GM23338 (cell line): ENCODE data around the gene ARHGEF28. TPM values are rescaled to one million over a fixed set of nuclear protein-coding genes. Genes with fewer than 3 reads are reported as not detected.

Source experiments
- ATAC-seq: fragments of 200-7000 bp; cut with Tn5 transposase; 3 replicates; pipeline ENCODE4 v1.9.1; 2020
- DNase-seq: peaks from one replicate; pipeline ENCODE4 v3.0.0-alpha.2; 2015; ENCODE audit warnings: low spot score
- H2AFZ ChIP-seq: fragments of 200-600 bp; sonication (generic); 2 replicates; pipeline ENCODE4 v1.8.0; 2016; ENCODE audit warnings: antibody characterized with exemption, mild to moderate bottlenecking, moderate library complexity
- H3F3A ChIP-seq: fragments of 200-600 bp; sonication (generic); replicated peaks from 2 replicates; pipeline ENCODE4 v1.8.0; 2017; ENCODE audit warnings: antibody characterized with exemption, mixed run types, low read depth
- H3K27ac ChIP-seq: fragments of 200-600 bp; sonication (generic); 2 replicates; pipeline ENCODE4 v1.6.1; 2016; ENCODE audit warnings: low read depth
- H3K27me3 ChIP-seq: fragments of 200-600 bp; sonication (generic); 2 replicates; pipeline ENCODE4 v1.8.0; 2016; ENCODE audit warnings: mild to moderate bottlenecking, mixed run types, moderate library complexity; ENCODE audit not compliant: insufficient read depth
- H3K36me3 ChIP-seq: fragments of 200-600 bp; sonication (generic); 2 replicates; pipeline ENCODE4 v1.8.0; 2016; ENCODE audit warnings: mild to moderate bottlenecking; ENCODE audit not compliant: insufficient read depth
- H3K4me1 ChIP-seq: fragments of 200-600 bp; sonication (generic); 2 replicates; pipeline ENCODE4 v1.8.0; 2016; ENCODE audit warnings: mild to moderate bottlenecking, moderate library complexity; ENCODE audit not compliant: insufficient read depth
- H3K4me2 ChIP-seq: fragments of 200-600 bp; sonication (generic); 2 replicates; pipeline ENCODE4 v1.7.1; 2017; ENCODE audit warnings: mixed run types
- H3K4me3 ChIP-seq: fragments of 200-600 bp; sonication (generic); 2 replicates; pipeline ENCODE4 v1.6.1; 2016; ENCODE audit warnings: mixed run types
- H3K79me2 ChIP-seq: fragments of 200-600 bp; sonication (generic); replicated peaks from 2 replicates; pipeline ENCODE4 v1.8.0; 2017; ENCODE audit warnings: mild to moderate bottlenecking; ENCODE audit not compliant: insufficient read depth
- H3K9me2 ChIP-seq: fragments of 200-600 bp; sonication (generic); 2 replicates; pipeline ENCODE4 v1.8.0; 2017; ENCODE audit not compliant: insufficient read depth
- H4K20me1 ChIP-seq: fragments of 200-600 bp; sonication (generic); replicated peaks from 2 replicates; pipeline ENCODE4 v1.8.0; 2017; ENCODE audit warnings: mild to moderate bottlenecking; ENCODE audit not compliant: insufficient read depth
- H3K27ac Mint-ChIP-seq: 2 replicates; pipeline ENCODE4 v1.8.0; 2020; ENCODE audit warnings: inconsistent platforms, mild to moderate bottlenecking, moderate library complexity, mixed read lengths
- H3K27me3 Mint-ChIP-seq: 3 replicates; pipeline ENCODE4 v1.8.0; 2022; ENCODE audit warnings: low read depth, mild to moderate bottlenecking, moderate library complexity, mixed read lengths, inconsistent platforms; ENCODE audit not compliant: insufficient read depth, poor library complexity
- H3K36me3 Mint-ChIP-seq: 3 replicates; pipeline ENCODE4 v1.8.0; 2021; ENCODE audit warnings: low read depth, mild to moderate bottlenecking, inconsistent platforms, moderate library complexity, mixed read lengths
- H3K4me1 Mint-ChIP-seq: 3 replicates; pipeline ENCODE4 v1.8.0; 2020; ENCODE audit warnings: mild to moderate bottlenecking, inconsistent platforms, mixed read lengths
- H3K4me3 Mint-ChIP-seq: 3 replicates; pipeline ENCODE4 v1.8.0; 2021; ENCODE audit warnings: moderate library complexity, mild to moderate bottlenecking, inconsistent platforms, mixed read lengths
- H3K9me3 Mint-ChIP-seq: 3 replicates; pipeline ENCODE4 v1.8.0; 2020; ENCODE audit warnings: moderate library complexity, mild to moderate bottlenecking, inconsistent platforms, mixed read lengths
- CREB1 ChIP-seq: fragments of 250-450 bp; sonication (Bioruptor Pico); IDR thresholded peaks from 2 replicates; pipeline ENCODE4 v1.5.0; 2020; ENCODE audit warnings: low read depth, mild to moderate bottlenecking, moderate library complexity
- ETS1 ChIP-seq: IDR thresholded peaks from 2 replicates; pipeline ENCODE4 v1.6.1; 2016; ENCODE audit warnings: antibody characterized with exemption
- EZH2 ChIP-seq: fragments of 200-600 bp; sonication (generic); IDR thresholded peaks from one replicate; pipeline ENCODE4 v1.8.0; 2017; ENCODE audit warnings: antibody characterized with exemption, mild to moderate bottlenecking, low read depth; ENCODE audit not compliant: unreplicated experiment
- EZH2phosphoT487 ChIP-seq: fragments of 200-600 bp; sonication (generic); IDR thresholded peaks from one replicate; pipeline ENCODE4 v1.8.1; 2018; ENCODE audit warnings: antibody characterized with exemption; ENCODE audit not compliant: unreplicated experiment
- POLR2AphosphoS5 ChIP-seq: IDR thresholded peaks from 2 replicates; pipeline ENCODE4 v1.6.1; 2016; ENCODE audit warnings: antibody characterized with exemption, low read depth
- REST ChIP-seq: IDR thresholded peaks from one replicate; pipeline ENCODE4 v1.6.1; 2018; ENCODE audit warnings: antibody characterized with exemption; ENCODE audit not compliant: unreplicated experiment
- STAT1 ChIP-seq: IDR thresholded peaks from one replicate; pipeline ENCODE4 v1.6.1; 2016; ENCODE audit warnings: antibody characterized with exemption; ENCODE audit not compliant: unreplicated experiment
- ZNF114 ChIP-seq: fragments of 250-450 bp; sonication (Bioruptor Pico); IDR thresholded peaks from 2 replicates; pipeline ENCODE4 v1.5.0; 2020; ENCODE audit warnings: mild to moderate bottlenecking, moderate library complexity
- ZNF331 ChIP-seq: fragments of 250-450 bp; sonication (Bioruptor Pico); IDR thresholded peaks from 2 replicates; pipeline ENCODE4 v1.5.0; 2020; ENCODE audit warnings: low read depth, mild to moderate bottlenecking, moderate library complexity
- polyA plus RNA-seq: library from polyadenylated mRNA; unstranded; fragments of >200 nt; fragmentation: Nextera tagmentation; extraction: Ambion mirVana; gene quantifications from 2 replicates; pipeline ENCODE4 v1.2.1, GENCODE V29; 2016
- total RNA-seq: library from RNA; depleted of rRNA; stranded (reverse); fragments of >200 nt; shearing (Covaris generic); gene quantifications from 2 replicates; pipeline ENCODE4 v1.2.3, GENCODE V29; 2014
- TF ChIP-seq, protein P1 (sequence below), 2 experiments: fragments of 200-600 bp in 1 of 2; sonication (generic) in 1 of 2; conservative IDR thresholded peaks; 2 replicates each; pipeline versions ENCODE4 v1.5.1 to v1.6.1; 2016 to 2017; ENCODE audit warnings: antibody characterized with exemption in 2 of 2, low read depth in 2 of 2, mild to moderate bottlenecking in 2 of 2, moderate library complexity in 1 of 2
- TF ChIP-seq, protein P2 (sequence below): fragments of 250-450 bp; sonication (Bioruptor Pico); IDR thresholded peaks from 2 replicates; pipeline ENCODE4 v1.5.0; 2020; ENCODE audit warnings: mild to moderate bottlenecking, moderate library complexity

Gene ARHGEF28
- total and polyA plus RNA-seq, 2 experiments from 2014 or later = 0.39 to 1.0 TPM

- Mint-ChIP-seq H3K4me1 (peaks cover 32% of the 10 kb centered on the region), H3K27ac (no peak overlapping the region), H3K9me3 (no peaks in the 10 kb centered on the region), H3K4me3 (no peak overlapping the region), H3K27me3 (peaks cover 4% of the 10 kb centered on the region), H3K36me3 (no peaks in the 10 kb centered on the region; the same call in 2 of the 3 replicates)
- Histone ChIP-seq H3K27me3 (no peaks in the 10 kb centered on the region), H4K20me1 (no peaks in the 10 kb centered on the region), H2AFZ (0 out of 2 replicates have a peak overlapping the region, but pooled peaks have one; percentile 11), H3K4me3 (no peak overlapping the region), H3K27ac (no peak overlapping the region), H3K4me2 (no peak overlapping the region), H3K4me1 (peaks cover 17% of the 10 kb centered on the region), H3F3A (no peaks in the 10 kb centered on the region), H3K79me2 (no peaks in the 10 kb centered on the region), H3K9me2 (peaks cover 15% of the 10 kb centered on the region), H3K36me3 (no peaks in the 10 kb centered on the region; the same call in 1 of the 2 replicates)
- TF ChIP-seq ZNF331 (CRISPR knock-in tag) (no peak), EZH2 (no peak), ZNF114 (no peak), POLR2AphosphoS5 (no peak), ETS1 (no peak), CREB1 (CRISPR knock-in tag) (no peak), EZH2phosphoT487 (no peak), REST (no peak), STAT1 (no peak)
- TF ChIP-seq, protein P1, sequence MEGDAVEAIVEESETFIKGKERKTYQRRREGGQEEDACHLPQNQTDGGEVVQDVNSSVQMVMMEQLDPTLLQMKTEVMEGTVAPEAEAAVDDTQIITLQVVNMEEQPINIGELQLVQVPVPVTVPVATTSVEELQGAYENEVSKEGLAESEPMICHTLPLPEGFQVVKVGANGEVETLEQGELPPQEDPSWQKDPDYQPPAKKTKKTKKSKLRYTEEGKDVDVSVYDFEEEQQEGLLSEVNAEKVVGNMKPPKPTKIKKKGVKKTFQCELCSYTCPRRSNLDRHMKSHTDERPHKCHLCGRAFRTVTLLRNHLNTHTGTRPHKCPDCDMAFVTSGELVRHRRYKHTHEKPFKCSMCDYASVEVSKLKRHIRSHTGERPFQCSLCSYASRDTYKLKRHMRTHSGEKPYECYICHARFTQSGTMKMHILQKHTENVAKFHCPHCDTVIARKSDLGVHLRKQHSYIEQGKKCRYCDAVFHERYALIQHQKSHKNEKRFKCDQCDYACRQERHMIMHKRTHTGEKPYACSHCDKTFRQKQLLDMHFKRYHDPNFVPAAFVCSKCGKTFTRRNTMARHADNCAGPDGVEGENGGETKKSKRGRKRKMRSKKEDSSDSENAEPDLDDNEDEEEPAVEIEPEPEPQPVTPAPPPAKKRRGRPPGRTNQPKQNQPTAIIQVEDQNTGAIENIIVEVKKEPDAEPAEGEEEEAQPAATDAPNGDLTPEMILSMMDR (conservative IDR thresholded peaks at IDR 0.05; ENCODE audit: low read depth in 2 of 2) = no peak
- TF ChIP-seq, protein P2, sequence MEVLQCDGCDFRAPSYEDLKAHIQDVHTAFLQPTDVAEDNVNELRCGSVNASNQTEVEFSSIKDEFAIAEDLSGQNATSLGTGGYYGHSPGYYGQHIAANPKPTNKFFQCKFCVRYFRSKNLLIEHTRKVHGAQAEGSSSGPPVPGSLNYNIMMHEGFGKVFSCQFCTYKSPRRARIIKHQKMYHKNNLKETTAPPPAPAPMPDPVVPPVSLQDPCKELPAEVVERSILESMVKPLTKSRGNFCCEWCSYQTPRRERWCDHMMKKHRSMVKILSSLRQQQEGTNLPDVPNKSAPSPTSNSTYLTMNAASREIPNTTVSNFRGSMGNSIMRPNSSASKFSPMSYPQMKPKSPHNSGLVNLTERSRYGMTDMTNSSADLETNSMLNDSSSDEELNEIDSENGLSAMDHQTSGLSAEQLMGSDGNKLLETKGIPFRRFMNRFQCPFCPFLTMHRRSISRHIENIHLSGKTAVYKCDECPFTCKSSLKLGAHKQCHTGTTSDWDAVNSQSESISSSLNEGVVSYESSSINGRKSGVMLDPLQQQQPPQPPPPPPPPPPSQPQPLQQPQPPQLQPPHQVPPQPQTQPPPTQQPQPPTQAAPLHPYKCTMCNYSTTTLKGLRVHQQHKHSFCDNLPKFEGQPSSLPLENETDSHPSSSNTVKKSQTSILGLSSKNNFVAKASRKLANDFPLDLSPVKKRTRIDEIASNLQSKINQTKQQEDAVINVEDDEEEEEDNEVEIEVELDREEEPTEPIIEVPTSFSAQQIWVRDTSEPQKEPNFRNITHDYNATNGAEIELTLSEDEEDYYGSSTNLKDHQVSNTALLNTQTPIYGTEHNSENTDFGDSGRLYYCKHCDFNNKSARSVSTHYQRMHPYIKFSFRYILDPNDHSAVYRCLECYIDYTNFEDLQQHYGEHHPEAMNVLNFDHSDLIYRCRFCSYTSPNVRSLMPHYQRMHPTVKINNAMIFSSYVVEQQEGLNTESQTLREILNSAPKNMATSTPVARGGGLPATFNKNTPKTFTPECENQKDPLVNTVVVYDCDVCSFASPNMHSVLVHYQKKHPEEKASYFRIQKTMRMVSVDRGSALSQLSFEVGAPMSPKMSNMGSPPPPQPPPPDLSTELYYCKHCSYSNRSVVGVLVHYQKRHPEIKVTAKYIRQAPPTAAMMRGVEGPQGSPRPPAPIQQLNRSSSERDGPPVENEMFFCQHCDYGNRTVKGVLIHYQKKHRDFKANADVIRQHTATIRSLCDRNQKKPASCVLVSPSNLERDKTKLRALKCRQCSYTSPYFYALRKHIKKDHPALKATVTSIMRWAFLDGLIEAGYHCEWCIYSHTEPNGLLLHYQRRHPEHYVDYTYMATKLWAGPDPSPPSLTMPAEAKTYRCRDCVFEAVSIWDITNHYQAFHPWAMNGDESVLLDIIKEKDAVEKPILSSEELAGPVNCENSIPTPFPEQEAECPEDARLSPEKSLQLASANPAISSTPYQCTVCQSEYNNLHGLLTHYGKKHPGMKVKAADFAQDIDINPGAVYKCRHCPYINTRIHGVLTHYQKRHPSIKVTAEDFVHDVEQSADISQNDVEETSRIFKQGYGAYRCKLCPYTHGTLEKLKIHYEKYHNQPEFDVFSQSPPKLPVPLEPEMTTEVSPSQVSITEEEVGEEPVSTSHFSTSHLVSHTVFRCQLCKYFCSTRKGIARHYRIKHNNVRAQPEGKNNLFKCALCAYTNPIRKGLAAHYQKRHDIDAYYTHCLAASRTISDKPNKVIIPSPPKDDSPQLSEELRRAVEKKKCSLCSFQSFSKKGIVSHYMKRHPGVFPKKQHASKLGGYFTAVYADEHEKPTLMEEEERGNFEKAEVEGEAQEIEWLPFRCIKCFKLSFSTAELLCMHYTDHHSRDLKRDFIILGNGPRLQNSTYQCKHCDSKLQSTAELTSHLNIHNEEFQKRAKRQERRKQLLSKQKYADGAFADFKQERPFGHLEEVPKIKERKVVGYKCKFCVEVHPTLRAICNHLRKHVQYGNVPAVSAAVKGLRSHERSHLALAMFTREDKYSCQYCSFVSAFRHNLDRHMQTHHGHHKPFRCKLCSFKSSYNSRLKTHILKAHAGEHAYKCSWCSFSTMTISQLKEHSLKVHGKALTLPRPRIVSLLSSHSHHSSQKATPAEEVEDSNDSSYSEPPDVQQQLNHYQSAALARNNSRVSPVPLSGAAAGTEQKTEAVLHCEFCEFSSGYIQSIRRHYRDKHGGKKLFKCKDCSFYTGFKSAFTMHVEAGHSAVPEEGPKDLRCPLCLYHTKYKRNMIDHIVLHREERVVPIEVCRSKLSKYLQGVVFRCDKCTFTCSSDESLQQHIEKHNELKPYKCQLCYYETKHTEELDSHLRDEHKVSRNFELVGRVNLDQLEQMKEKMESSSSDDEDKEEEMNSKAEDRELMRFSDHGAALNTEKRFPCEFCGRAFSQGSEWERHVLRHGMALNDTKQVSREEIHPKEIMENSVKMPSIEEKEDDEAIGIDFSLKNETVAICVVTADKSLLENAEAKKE (CRISPR knock-in tag) = no peak
- ATAC-seq (no peak), DNase-seq (no peak)
Measured at GRCh38 chr5:73692166-73692640, 66.2 kb downstream of the ARHGEF28 start.
